ENCODE data around the gene CFAP20DC.

GRCh38 chr3:58938057-58938456, 111.8 kb downstream of the CFAP20DC start:
- no peak for TF ChIP-seq POLR2AphosphoS5 (IDR thresholded peaks at IDR 0.05)
- no peak for TF ChIP-seq POLR2A (IDR thresholded peaks at IDR 0.05)
- TF ChIP-seq CTCF (IDR thresholded peaks at IDR 0.05) = no peak
- no peak for TF ChIP-seq EP300 (IDR thresholded peaks at IDR 0.05)
